IPS-18c (cell line): ENCODE measurements around the gene HSPB2.

Experiments
- H3K4me3 ChIP-seq: 2 replicates; pipeline ENCODE4 v1.7.0; 2013; ENCODE audit warnings: low read depth, mild to moderate bottlenecking, low read length, moderate library complexity; ENCODE audit not compliant: insufficient read depth
- H3K9me3 ChIP-seq: one replicate; pipeline ENCODE4 v1.6.1; 2013; ENCODE audit warnings: mild to moderate bottlenecking, low read length, moderate library complexity; ENCODE audit not compliant: control insufficient read depth, insufficient read depth

HSPB2 gene

DNA sequence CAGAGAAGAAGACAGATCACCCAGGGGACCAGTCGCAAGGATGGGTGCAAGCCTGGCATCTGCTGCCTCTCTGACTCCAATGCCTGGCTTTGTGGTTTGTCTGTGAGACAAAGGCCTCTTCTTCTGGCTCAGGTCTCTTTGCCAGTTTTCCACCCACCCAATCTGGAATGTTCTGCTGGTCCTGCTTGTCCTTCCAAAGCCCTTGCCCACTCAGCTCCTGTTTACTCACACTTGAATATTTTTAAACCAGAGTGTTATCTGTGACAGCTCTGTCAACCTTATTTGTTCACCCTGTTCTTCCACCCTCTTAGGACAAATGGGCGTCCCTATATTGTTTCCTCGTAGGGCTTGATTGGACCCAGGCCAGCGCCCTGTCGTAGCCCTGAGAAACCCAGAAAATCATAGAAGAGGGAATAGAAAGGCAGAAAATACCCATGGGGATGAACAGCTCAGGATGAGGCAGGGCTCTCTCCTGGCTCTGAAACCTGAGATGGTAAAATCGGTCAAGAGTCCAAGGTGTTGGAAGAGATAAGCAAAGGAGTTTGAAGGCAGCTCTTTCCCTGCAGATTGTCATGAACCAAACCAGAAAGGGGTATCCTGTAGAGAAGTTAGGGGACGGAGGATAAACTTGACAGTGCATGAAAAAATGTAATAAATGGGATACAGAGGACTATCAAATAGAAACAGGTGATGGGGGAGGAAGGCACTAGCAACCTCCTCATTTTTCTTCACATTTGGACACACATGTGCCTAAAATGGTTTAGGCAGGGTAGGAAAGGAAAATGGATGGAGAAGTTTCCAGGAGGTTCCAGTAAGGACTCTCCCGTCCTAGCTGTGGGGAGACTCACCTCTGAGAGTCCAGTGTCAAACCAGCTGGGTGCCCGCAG lies 1.6 kb upstream of the HSPB2 start:
- no peaks in the 10 kb centered on the region for H3K9me3 ChIP-seq
- no peak overlapping the region for H3K4me3 ChIP-seq

DNA sequence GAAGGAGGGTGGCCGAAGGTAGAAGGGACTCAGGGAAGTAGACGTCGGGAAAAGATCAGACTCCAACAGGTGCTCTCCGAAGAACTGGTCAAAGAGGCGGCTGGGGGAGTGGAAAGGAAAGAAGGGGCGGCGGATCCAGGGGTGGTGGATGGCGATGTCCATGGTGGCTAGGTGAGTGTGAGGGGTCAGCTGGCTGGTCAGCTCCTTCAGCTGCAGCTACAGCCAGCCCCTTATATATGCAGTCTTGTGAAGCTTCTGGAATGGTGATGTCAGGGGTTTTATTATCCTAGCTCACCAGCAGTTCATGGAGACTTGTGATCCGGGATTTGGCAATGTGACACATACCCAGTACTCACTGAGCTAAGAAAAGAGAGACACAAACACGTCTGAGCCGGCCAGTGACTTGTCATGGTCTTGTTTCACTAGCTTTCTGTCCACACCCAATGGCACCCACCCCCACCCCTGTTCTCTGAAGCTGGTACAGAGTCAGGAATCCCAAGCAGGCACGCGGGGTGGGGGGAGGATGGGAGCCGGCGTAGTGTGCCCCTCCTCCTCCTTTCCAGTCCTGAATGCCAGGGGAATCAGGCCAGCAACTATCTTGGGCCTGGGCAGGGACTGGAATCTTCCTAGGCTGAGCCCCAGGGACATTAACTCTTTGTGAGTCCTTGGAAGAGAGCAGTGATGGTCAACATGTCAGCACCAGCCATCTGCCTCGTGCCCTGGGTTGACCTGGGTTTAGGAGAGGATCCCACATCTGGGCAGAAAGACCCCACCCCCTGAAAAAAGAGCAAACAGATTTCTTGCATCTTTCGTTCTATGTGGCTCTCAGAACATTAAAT lies 752 bp upstream of the HSPB2 start, which contains the start of gene CRYAB:
Gene CRYAB (minus strand): TSS at position 208 of the 839 bp plus-strand sequence. CDS start 46 bp downstream, at position 162.
- Histone ChIP-seq H3K4me3 (0 out of 2 replicates have a peak within 1 kb of the TSS, but pooled peaks have one; percentile 5), H3K9me3 (no peaks in the 10 kb centered on the region)

DNA sequence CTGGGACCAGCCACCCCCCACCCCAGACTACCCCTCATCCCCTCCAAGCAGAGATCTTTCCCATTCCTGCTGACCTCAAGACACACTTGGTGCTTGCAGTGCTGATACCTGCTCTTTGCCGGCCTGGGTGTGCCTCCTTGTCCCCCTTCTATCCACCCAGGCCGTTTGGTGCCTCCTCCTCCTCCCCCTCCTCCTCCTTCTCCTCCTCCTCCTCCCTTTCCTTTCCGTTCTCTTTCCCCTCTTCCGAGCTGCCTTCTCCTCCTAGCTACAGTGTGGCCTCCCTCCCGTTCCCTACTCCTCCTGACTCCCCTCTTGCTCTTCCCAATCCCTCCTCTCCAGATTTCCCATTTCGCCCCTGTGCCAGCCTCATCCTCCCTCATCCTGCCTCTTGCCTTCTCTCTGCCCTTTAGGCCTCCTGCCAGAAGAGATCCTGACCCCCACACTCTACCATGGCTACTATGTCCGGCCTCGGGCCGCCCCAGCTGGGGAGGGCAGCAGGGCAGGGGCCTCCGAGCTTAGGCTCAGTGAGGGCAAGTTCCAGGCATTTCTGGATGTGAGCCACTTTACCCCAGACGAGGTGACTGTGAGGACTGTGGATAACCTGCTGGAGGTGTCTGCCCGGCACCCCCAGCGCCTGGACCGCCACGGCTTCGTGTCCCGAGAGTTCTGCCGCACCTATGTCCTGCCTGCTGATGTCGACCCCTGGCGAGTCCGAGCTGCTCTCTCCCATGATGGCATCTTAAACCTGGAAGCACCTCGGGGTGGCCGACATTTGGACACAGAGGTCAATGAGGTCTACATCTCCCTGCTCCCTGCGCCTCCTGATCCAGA lies 712 bp downstream of the HSPB2 start:
- Histone ChIP-seq H3K4me3 (no peak overlapping the region), H3K9me3 (no peaks in the 10 kb centered on the region)

DNA sequence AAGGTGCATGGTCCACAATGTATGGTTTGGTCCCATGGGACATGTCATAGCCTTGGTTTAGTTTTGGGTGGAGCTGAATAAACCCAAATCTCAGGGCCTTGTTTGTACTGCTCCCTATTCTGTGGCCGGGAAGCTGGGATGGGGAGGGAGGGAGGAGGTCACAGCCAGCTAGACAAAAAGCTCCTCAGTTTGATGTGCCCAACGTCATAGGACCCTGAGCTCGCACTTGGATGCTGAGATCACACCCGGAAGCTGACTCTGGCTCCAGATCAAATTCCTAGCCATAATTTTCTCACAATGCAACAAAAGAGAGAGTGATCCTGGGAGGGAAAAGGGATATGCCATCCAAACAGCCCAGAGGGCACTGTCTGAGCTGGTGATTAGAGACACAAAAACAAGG lies 1.5 kb downstream of the HSPB2 start:
- no peak overlapping the region for H3K4me3 ChIP-seq
- no peaks in the 10 kb centered on the region for H3K9me3 ChIP-seq

DNA sequence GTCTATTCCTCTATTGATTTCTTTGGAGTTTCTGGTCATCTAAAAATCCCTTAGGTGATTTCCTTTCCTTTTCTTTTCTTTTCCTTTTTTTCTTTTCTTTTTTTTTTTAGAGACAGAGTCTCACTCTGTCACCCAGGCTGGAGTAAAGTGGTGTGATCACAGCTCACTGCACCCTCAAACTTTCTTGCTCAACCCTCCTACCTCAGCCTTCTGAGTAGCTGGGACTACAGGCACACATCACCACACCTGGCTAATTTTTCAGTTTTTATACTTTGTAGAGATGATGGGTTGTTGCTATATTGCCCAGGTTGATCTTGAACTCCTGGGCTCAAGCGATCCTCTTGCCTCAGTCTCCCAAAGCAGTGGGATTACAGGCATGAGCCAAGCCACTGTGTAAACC lies 4.2 kb downstream of the HSPB2 start:
- no peak overlapping the region for H3K4me3 ChIP-seq
- H3K9me3 ChIP-seq, result no peaks in the 10 kb centered on the region

DNA sequence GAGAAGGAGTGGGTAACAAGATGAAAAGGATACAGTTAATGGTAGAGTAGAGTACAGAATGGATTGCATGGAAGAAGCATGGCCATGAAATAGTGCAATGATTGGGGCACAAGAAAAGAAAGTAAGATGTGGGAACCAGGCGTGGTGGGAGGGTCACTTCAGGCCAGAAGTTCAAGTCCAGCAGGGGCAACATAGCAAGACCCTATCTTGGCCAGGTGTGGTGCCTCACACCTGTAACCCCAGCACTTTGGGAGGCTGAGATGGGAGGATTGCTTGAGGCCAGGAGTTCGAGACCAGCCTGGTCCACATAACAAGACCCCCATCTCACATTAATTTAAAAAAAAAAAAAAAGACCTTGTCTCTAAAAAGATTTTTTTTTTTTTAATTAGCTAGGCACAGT lies 4.8 kb downstream of the HSPB2 start:
- H3K4me3 ChIP-seq, result no peak overlapping the region
- no peaks in the 10 kb centered on the region for H3K9me3 ChIP-seq

DNA sequence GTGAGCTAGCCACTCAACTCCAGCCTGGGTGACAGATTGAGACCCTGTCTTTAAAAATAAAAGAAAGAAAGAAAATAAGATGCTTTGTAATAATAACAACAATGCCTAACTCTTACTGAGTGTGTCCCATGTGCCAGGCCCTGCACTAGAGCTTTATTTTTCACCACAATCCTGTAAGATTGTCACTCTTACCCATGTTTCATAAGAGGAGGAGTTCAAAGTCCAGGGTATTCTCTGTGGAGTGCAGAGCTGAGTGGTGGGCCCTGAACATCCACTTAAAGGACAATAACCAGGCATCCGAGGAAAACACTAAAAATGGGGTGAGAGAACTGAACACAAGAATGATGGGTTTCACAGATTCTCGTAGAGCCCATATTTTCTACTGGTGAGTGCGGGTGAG lies 5.3 kb downstream of the HSPB2 start:
- Histone ChIP-seq H3K4me3 (no peak overlapping the region), H3K9me3 (no peaks in the 10 kb centered on the region)

DNA sequence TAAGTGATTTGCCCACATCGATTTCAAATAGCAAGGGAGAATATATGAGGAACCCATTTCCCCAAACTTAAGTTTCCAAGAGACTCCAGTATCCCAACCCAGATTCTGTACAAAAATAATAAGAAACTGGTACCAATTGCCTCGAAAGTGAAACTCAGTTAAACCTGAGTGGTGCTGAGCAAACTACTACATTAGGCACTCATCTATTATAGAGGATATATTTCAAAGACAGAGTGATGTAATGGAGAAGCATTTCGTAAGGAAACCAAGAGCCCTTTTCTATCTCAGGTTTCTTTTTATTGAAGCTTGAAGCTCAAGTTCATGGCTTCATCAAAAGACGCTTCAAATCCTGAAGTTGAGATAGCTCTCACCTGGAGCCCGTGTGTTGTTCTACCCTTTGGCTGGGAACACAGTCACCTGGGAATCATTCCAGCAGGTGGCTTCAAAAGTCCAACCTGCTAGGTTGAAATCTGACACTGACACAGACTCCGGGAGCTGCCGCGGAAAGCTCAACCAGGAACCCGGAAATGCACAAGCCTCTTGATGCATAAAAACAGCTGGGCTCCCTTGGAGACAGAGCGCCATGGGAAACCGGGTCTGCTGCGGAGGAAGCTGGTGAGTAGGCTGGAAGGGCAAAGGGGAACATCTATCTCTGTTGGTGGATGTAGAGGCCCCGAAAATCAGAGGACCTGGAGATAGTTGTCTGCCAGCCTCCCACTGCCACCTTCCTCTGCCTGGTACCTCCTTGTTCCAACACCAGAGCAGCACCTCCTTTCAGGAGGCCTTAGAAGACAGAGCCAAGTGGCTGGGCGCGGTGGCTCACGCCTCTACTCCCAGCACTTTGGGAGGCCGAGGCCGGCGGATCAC lies 6.1 kb downstream of the HSPB2 start, which contains the start of gene C11orf52:
Gene C11orf52 (plus strand): TSS at position 524 of the 867 bp plus-strand sequence. CDS start 60 bp downstream, at position 584.
- H3K9me3 ChIP-seq, result no peaks in the 10 kb centered on the region
- 0 out of 2 replicates have a peak within 1 kb of the TSS, but pooled peaks have one; percentile 16 for H3K4me3 ChIP-seq

DNA sequence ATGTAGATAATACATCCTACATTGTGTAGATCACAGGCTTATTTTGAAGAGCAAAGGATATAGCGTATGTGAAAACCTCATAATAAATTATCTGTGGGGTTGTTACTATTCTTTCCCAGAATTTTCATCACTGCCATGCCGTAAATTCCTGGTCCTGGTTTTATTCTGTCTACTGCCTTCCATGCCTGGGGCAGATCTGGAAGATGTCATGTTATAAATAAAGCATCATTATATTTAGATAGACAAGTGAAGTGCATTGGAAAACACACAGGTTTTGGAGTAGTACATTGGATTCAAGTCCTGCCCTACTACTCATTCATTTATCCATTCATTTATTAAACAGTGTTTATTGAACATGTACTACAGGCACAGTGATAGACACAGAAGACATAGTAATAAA lies 8.4 kb downstream of the HSPB2 start:
- H3K4me3 ChIP-seq, result no peak overlapping the region

DNA sequence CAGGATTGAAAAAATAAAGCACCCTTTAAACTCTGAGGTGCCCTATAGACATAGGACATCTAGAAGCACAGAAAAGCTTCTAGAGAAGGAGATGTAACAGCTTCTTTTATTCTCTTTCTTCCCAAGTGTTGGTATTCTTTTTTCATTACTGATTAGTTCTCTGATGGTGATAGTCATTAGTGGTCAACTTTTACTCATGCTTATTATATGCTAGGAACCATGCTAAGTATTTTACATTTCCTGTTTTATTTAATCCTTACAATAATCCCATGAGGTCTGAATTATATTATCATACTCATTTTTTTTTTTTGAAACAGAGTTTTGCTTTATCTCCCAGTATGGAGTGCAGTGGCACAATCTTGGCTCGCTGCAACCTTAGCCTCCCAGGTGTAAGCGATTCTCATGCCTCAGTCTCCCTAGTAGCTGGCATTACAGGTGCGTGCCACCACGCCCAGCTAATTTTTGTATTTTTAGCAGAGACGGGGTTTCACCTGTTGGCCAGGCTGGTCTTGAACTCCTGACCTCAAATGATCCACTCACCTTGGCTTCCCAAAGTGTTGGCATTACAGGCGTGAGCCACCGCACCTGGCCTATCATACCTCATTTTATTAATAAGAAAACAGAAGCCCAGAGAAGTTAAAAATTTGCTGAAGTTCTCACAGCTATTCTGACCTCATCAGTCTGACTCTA lies 9.2 kb downstream of the HSPB2 start:
- Histone ChIP-seq H3K4me3 (no peak overlapping the region), H3K9me3 (no peaks in the 10 kb centered on the region)

More for the DNA sequence above, 8.4 kb downstream of the HSPB2 start:
- no peaks in the 10 kb centered on the region for H3K9me3 ChIP-seq

DNA sequence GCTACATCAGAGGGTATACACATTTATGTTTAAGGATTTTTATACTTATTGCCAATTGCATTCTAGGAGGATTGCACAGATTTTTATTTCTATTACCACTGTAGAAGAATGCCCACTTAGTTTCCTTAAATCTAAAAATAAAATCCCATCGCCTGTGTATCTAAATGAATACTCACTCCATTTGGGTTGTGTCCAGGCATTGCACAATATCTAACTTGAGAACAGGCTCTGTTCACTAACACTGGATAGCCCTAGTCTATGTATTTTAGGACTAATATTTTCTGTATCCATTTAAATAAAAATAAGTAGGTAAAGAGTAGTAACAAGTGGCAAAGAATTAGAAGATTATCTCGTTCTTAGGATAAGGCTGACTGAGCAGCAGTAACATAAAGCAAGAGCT lies 10.3 kb downstream of the HSPB2 start:
- Histone ChIP-seq H3K9me3 (no peaks in the 10 kb centered on the region), H3K4me3 (no peak overlapping the region)

DNA sequence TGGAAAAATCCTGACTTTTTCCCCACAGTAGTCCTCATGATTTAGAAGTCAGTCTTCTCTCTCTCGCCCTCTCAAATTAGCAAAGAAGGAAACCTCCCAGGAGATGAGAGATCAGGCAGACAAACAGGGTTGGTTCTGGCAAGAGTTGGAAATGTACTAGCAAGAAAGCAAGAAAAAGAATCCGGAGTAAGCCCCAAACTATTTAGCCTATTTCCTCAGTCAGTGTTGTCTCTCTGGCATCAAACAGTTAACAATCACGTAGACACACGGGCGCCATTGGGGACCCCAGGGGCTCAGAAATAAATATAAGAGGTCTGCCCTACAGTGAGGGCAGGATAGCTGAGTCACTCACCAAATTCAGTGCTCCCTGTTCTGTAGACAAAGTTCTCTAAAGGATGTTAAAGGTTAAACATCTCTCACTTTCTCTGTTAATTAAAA lies 10.8 kb downstream of the HSPB2 start:
- Histone ChIP-seq H3K9me3 (no peaks in the 10 kb centered on the region), H3K4me3 (no peak overlapping the region)

DNA sequence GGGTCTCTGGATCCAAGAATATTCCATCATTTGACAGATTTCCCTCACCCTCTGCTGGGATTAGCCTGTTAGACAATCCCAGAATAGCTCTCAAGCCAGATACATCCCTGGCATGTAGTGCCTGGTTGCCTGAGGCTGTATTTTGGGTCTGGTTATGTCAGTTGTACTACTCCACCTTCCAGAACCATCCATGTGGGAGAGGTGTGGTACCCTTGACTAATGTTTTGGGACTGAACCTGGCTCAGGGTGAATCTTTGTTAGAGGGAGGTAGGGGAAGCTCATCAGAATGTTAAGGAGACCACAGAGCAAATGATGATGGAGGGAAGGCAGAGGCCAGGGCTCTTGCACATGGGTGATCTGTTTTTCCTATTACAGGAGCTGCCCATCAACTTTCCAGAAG lies 11.4 kb downstream of the HSPB2 start:
- Histone ChIP-seq H3K9me3 (no peaks in the 10 kb centered on the region), H3K4me3 (no peak overlapping the region)

DNA sequence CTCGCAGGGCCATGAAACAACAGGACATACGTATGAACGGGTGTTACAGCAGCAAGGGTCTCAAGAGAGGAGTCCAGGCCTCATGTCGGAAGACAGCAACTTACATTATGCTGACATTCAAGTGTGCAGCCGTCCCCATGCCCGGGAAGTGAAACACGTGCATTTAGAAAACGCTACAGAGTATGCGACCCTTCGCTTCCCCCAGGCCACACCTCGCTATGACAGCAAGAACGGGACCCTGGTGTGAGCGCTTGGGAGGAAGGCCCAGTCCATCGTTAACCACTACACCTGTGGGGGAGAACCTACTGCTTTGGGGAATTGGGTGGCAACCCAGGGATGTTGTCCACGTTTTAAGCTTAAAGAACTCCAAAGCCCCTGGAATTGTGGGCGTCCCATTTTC lies 13.4 kb downstream of the HSPB2 start:
- no peaks in the 10 kb centered on the region for H3K9me3 ChIP-seq
- H3K4me3 ChIP-seq, result no peak overlapping the region

DNA sequence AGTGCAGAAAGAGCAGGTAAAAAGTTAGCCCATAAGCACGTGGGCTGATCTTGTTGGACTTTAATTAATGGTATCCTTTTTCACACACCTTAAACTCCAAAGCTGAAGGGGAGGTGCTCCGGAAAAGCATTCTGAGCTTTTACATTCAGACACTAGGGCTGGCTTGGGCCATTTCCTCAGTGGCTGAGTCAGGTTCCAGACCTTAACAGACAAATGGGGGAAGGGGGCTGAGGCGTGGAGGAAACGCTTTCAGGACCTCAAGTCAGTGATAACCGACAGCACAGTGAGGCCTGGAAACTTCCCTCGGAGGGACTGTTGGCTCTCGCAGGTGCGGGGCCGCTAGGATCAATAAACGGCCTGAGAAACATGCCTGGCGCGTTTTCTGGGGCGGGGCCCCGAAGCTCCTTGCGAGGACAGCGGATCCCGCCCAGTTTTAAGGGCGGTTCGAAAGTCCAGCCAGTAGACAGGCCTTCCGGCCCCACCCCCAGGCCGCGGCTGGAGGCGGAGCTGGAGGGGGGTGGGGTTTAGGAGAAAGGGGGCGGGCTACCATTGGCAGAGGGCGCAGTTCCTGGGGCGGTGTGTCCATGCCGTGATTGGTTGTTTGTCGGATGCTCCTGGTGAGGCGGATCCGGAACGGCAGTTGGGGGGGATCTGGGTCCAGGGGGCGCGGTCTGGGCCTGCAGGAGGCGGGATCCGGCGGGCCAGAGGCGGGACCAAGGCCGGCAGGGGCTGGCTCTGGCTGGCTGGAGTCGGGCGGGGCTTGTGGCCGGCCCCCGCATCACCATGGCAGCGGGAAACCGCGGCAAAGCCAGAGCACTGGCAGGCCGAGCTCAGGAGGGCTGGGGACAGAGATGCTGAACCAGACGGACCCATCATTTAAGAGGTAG lies 14.2 kb downstream of the HSPB2 start:
- H3K4me3 ChIP-seq, result peak overlapping the region; percentile 56
- no peaks in the 10 kb centered on the region for H3K9me3 ChIP-seq
